ENCODE data around the gene GREB1.

The GREB1 gene

DNA sequence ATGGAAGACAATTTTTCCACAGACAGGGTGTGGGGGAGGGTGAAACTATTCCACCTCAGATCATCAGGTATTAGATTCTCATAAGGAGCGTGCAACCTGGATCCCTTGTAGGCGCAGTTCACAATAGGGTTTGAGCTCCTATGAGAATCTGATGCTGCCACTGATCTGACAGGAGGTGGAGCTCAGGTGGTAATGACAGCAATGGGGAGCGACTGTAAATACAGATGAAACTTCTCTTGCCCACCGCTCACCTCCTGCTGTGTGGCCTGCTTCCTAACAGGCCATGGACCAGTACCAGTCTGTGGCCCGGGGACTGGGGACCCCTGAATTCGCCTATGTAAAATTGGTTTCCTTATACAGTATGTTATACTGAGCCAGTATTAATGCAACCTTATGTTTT is 40.6 kb upstream of the GREB1 start:
- no peak overlapping the region for H3K4me3 ChIP-seq (ENCODE audit: low read depth, low read length)
- DNase-seq (ENCODE audit: low read depth) = no peak
- TF ChIP-seq, protein P1, sequence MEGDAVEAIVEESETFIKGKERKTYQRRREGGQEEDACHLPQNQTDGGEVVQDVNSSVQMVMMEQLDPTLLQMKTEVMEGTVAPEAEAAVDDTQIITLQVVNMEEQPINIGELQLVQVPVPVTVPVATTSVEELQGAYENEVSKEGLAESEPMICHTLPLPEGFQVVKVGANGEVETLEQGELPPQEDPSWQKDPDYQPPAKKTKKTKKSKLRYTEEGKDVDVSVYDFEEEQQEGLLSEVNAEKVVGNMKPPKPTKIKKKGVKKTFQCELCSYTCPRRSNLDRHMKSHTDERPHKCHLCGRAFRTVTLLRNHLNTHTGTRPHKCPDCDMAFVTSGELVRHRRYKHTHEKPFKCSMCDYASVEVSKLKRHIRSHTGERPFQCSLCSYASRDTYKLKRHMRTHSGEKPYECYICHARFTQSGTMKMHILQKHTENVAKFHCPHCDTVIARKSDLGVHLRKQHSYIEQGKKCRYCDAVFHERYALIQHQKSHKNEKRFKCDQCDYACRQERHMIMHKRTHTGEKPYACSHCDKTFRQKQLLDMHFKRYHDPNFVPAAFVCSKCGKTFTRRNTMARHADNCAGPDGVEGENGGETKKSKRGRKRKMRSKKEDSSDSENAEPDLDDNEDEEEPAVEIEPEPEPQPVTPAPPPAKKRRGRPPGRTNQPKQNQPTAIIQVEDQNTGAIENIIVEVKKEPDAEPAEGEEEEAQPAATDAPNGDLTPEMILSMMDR (IDR thresholded peaks at IDR 0.05; ENCODE audit: low read depth, low read length, missing control alignments) = no peak

DNA sequence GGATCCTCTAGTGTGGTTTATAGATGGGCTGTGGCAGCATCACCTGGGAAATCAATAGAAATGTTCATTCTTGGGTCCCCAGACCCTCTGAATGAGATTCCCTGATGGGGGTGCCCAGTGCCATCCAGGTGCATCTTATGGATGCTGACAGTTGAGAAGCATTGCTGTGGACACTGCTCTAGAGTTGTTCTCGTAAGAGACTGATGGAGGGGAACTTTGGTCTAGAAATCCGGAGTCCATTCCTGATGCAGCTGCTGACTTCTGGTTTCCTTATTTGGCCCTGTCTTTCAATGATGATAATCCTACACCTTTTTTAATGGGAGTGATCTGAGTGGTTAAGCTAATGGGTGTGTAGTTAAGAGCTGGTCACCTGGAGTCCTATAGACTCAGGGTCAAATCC is 39.5 kb upstream of the GREB1 start:
- DNase-seq (ENCODE audit: low read depth) = no peak
- TF ChIP-seq, protein P1 (IDR thresholded peaks at IDR 0.05; ENCODE audit: low read depth, low read length, missing control alignments) = no peak
- H3K4me3 ChIP-seq (ENCODE audit: low read depth, low read length) = no peak overlapping the region

DNA sequence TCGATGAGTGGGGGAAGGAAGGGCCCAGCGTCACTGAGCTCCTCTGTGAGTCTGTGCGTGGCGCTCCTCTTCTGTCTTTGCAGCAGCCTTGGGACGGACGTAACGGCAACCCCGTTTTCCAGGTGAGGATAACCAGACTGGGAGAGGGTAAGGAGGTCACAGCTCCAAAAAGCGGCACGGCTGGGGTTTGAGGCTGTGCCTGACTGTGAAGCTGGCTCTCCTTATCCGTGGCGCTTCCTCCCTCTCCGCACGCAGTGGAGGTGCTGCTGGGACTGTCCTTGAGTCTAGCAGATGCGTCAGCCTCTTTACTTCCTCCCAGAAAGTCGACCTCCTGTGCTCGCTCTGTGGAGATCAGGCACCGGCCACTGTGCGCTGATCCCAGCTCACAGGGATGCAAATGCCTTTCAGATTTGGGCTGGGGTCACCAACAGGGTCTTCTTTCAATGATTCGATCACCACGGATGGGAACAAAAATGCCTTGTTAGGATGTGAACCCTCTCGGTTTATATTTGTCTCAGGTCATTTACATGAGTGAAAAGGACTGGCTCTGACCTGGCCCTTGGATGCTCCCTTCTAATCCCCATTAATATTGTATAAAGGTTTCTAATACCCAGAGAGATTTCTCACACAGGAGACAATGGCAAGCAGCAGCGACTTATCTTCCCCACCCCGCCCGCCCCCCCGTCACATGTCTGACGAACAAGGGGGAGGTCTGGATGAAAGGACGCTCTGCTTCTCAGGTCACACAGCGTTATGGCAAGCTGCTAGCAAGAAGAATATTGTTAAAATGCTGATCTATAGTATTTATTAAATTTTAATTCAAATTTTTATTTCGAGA is 37.8 kb upstream of the GREB1 start:
- H3K4me3 ChIP-seq (ENCODE audit: low read depth, low read length) = no peak overlapping the region
- TF ChIP-seq, protein P1 (IDR thresholded peaks at IDR 0.05; ENCODE audit: low read depth, low read length, missing control alignments) = no peak
- no peak for DNase-seq (ENCODE audit: low read depth)

DNA sequence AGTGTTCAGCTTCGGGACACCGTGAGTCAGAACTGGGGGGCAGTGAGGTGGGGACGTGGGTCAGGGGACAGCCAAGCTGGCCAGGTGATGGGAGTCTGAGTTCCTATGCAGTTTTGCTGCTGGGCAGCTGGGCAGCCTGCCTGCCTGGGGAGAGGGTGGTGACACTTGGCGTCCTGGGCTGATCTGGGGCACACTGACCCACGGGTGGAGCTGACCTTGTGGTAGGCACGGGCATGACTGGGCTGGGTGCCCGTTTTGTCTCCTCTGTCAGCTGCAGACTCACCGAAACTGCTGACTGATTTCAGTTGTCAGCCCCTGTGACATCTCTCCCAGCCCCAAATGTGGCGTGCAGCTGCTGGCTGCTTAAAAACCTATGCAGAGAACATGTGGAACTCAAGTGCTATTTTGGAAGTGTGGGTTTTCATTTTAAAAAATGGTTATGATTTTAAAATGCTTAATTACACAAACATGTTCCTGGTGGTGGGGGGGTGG is 35.3 kb upstream of the GREB1 start:
- no peak overlapping the region for H3K4me3 ChIP-seq (ENCODE audit: low read depth, low read length)
- TF ChIP-seq, protein P1 (IDR thresholded peaks at IDR 0.05; ENCODE audit: low read depth, low read length, missing control alignments) = no peak
- peak; percentile 61 for DNase-seq (ENCODE audit: low read depth)

DNA sequence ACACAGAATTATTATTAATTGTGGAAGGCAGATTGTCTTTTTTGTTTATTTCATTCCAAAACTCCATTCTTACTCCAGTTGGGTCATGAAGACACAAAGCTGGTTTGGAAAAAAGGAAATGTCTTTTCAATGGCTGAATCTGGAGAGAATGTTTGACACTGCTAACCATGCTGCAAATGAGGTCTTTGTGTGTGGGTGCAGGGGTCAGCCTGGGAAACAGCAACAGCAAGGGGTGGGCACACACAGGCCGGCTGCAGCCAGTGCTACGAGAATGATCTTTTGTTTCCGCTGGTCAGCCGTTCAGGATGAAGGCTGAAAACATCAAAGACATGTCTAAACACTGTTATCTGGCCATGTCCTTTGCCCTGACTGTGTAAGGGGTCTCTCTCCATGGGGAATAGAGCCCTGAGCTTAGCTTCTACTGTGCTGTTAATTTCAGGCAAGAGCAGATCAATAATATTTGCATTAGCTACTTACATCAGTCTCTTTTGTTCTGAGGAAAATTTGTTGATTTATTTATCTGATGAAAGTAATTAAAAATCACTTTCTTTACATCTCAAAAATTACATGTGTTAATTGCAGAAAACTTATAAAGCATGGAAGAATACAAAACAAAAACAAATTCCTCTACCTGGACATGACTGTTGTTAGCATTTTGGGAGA is 34.6 kb upstream of the GREB1 start:
- DNase-seq (ENCODE audit: low read depth) = no peak
- no peak overlapping the region for H3K4me3 ChIP-seq (ENCODE audit: low read depth, low read length)
- TF ChIP-seq, protein P1 (IDR thresholded peaks at IDR 0.05; ENCODE audit: low read depth, low read length, missing control alignments) = no peak

DNA sequence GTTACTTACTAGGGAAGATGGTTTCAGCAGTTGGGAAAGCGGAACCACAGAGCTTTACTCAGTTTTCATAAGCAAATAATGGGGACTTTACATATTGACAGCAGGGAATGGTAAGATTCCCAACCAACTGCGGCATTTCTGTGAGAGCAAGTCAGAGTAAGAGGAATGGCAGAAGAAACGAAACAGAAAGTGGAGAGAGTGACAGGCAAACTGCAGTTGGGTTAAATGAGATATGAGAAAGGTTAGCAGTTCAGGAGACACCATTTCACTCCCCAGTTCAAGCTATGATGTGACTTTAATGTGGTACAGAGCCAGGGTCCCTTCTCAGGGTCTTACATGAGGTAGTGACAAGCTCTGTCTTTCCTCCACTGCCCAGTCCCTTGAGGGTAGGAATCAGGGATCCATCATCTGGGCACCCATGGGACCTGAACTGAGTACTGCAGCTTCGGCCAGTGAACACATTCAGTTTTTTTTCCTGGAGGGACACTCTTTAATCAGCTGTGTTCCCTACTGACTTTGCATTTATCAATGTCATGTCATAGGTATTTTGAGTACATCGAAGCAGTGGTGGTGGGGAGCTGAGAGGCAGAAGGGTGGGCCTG is 33.0 kb upstream of the GREB1 start:
- DNase-seq (ENCODE audit: low read depth) = peak; percentile 26
- H3K4me3 ChIP-seq (ENCODE audit: low read depth, low read length) = no peak overlapping the region
- TF ChIP-seq, protein P1 (IDR thresholded peaks at IDR 0.05; ENCODE audit: low read depth, low read length, missing control alignments) = no peak
